Left renal cortex interstitium (tissue), 4 donors: Measurements from ENCODE around the gene PHIP. TPM values are rescaled to one million over a fixed set of nuclear protein-coding genes. Genes with fewer than 3 reads are reported as not detected.

Experiments used
- DNase-seq, 4 donors: peaks; one replicate each; pipeline ENCODE4 v3.0.0-alpha.2; 2013; ENCODE audit warnings: low read depth in 4 of 4, low spot score in 2 of 4, missing footprints in 1 of 4
- polyA plus RNA-seq, 4 donors: library from polyadenylated mRNA; unstranded; fragments of 120-200 nt; gene quantifications; one replicate each; pipeline ENCODE4 v1.2.1, GENCODE V29; 2013; ENCODE audit not compliant: insufficient read length in 4 of 4

The PHIP gene
- polyA plus RNA-seq, 4 donors: 46.5 to 66.5 (median 52.5) TPM

DNA sequence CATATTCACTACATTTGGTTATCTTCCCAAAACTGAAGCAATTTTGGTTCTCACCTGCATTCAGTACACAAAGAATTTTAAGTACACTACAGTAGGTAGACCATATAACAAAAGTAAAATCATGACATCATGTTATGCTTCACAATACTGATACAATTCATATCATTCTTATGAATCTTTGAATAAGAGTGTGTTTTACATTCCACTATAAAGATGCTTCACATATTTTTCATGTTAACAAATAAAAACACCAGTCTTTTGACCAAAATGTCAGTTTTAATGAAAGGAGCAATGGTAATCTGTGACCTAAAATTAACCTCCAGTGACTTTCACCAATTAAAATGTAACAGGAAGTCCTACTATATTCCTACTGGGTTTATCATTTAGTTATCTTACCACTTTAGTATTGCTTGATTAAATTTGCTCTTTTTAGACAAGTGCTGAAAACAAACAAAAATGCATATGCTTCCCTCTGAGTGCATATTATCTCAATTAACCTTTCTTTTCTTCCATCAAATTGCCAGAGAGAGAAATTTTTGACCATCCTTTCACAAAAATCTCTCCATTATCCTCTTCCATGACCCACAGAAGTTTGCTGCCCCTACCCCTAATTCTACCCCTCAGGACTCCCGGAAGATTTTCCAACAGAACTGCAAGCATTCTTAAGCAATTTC is 49.3 kb downstream of the PHIP start:
- DNase-seq: no peak

DNA sequence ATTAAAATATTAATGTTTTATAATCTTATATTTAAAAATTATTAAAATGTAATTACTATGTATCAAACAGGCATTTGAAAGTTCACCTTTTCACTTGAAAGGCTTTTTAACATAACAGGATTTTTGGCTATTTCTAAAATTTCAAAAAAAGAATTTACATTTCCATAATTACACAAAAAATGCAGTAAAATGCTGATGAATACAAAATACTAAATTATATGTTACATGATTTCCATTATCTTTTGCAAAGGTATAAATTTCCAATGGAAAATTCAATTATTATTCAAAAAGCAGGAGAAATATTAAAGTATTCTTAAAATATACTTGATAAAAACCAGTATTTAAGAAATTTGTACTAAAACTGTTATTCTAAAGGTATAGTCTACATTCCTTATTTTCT is 66.1 kb downstream of the PHIP start:
- DNase-seq: no peak

DNA sequence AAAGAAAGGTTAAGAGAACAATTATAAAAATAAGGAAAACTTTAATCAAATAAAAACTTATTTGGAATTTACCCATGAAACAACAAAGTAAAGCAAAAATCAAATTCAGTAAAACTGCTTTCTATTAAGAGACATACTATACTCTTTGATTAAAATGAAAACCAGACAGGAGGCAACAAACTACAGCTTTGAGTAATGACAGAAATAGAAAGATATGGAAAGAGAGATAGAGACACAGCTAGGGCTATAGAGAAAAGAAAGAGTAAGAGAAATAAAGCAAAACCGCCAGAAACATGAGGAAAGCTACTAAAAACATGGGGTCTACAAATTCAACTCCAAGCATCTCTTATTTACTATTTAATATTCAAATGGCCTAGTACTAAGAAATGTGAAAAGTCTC is 67.6 kb downstream of the PHIP start:
- no peak for DNase-seq

DNA sequence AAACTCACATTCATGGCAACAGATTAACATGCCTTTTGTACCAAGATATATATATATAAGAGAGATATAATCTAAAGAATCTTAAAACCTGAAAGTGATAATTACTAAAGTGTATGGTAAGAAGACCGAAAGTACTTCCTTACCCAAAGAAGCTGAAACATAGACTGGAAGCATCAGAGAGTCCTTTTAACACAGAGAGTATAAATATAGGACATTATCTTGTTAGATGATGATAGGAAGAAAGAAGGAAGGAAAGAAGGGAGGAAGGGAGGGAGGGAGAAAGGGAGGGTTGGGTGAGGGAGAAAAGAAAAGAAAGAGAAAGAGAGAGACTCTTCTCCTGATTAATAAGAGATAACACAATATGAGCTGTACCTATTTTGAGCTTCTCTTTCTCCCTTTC is 68.2 kb downstream of the PHIP start:
- no peak for DNase-seq

DNA sequence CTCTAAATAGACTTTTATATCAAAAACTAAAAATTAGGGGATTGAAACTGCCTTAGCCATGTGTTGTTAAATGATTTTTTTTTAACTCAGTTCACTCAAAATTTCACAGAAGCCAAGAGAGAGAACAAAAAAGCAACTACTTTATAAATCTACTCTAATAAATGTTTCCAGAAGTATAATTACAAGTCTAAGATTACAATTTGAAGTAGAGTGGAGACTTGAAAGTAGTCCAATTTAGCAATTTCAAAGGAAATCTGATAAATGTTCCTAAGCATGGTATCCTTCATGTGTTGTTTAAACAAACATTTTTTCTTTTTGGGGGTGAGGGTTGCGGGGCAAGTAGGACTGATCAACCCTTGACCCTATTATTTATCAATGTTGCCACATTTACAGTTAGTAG is 72.6 kb downstream of the PHIP start:
- DNase-seq: no peak

DNA sequence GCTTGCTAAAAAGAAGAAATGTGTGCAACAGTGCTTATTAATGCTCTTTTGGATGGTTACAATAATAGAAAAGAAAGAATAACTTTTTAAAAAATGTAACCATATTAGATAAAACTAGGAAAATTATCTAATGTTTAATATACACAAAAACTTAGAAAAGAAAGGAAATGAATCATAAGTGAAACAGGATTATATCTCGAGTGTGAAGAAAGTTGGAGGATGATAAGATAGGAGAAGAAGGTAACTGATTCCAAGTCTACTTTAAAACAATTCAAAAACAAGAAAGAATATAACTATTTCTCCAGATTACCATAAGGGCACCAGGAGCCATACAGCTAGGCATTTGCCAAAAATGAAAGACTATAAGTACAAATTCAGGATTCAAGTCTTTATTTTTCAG is 73.0 kb downstream of the PHIP start:
- no peak for DNase-seq

DNA sequence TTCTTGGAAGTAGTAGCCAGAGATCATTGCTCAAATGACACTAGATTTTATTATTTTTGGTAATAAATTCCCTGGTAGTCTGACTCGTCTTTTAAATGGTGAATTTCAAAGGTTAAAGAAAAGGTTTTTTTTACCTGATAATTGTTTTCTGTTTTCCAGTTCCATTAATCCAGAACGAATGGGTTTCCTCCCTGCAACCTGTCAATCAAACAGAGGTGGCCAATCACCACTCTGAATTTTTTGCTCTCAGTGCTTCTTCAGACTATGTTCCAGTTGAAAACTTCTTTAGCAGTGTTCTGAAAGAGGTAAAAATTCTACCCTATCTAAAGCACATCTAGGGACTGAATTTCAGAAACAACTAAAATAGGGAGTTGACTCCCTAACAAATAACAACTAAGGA is 73.8 kb downstream of the PHIP start:
- DNase-seq: no peak

DNA sequence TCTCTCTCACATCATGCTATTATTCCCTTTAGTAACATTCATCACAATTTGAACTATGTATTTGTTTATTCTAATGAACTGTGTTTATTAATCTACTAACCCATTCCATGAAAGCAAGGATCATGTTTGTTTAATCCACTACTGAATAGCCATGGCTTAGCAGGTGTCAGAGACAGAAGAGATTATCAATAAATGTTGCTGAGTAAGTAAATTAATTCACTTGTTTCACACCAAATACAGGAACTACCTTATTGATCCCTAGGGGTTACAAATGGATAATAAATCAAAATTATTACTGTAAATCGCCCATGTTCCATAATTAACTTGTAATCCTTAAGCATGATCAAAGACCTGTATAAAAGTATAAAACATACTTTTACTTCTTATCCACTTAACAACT is 76.6 kb downstream of the PHIP start:
- DNase-seq: no peak

DNA sequence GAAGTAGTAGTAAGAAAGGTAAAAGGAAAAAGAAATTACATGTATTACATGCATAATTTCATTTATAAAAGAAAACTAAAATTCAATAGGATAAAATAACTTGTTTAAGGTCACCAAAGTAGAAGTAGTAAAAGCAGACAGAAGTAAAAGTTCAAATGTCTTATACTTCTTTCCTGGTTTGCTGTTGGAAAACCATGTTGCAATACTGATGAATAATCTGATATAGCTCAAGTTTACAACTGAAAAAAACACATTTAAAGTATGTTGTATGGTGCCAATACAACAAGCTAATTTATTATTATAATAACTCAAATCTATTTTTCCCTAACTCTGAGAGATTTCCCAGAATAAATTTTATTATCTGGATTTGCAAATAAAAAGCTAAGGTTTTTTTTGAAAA is 78.3 kb downstream of the PHIP start:
- DNase-seq: no peak

DNA sequence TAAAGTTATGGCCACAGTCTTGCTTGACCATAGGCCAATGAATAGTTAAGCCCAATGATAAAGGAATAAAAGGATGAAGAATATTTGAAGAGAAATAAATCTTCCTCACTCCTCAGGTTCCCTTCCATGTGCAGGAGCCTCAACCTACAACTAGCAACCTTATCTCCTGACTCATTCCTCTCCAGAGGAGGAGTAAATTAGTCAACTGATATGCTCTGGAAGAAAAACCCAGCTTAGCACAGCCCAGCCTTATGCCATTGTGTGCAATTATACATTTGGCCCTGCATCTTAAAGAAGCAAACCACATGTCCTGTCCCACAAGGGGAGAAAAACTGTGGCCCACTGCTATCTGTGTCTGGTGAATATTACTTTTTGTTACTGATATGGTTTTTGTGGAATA is 82.1 kb downstream of the PHIP start:
- DNase-seq: no peak

DNA sequence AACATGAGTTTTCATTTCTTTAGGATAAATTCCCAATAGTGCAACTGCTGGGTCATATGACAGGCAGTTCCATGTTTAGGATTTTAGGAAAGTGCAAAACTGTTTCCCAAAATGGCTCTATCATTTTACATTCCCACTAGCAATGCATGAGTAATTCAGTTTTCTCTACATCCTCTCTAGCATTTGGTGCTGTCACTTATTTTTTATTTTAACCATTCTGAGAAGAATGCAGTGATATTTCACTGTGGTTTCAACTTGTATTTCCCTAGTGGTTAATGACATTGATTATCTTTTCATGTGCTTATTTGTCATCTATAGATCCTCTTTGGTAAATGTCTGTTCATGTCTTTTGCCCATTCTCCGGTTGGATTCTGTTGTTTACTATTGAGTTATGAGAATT is 82.7 kb downstream of the PHIP start:
- DNase-seq: no peak

DNA sequence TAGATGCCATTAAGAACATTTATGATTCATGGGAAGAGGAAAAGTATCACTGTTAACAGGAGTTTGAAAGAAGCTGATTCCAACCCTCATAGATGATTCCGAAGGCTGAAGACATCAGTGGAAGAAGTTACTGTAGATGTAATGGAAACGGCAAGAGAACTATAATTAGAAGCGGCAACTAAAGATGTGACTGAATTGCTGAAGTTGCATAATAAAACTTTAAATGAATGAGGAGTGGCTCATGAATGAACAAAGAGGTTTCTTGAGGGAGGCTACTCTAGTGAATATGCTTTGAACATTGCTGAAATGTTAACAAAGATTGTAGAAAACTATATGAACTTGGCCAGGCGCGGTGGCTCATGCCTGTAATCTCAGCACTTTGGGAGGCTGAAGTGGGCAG is 84.1 kb downstream of the PHIP start:
- DNase-seq: no peak

DNA sequence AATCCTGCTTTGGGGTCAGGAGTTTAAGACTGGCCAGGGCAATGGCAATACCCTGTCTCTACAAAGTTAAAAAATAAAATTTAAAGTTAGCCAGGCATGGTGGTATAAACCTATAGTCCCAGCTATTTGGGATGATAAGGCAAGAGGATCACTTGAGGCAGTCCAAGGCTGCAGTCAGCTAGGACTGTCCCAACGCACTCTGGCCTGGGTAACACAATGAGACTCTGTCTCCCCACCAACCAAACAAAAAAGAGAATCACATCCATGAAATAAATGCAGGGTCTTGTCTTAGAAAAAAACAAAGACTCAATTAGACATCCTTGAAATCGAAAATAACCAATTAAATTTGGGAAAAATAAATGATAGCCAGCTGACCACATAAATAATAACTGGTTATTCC is 88.9 kb downstream of the PHIP start:
- no peak for DNase-seq

DNA sequence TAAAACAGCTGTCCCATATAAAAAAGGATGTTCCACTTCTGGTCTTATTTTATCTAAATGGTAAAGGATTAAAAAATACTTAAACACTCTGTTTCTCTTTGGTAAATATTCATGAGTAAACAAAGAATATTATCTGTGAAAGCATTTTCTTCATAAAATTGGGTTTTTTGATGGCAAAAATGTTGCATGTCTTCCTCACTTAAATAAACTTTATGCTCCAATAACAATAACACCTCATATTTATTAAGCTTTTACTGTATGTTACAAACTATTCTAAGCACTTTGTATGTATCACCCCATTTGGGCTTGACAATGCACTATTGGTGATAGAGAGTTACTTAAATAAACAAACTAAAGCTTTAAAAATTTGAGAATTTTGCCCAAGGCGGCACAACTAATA is 91.9 kb downstream of the PHIP start:
- DNase-seq: no peak

DNA sequence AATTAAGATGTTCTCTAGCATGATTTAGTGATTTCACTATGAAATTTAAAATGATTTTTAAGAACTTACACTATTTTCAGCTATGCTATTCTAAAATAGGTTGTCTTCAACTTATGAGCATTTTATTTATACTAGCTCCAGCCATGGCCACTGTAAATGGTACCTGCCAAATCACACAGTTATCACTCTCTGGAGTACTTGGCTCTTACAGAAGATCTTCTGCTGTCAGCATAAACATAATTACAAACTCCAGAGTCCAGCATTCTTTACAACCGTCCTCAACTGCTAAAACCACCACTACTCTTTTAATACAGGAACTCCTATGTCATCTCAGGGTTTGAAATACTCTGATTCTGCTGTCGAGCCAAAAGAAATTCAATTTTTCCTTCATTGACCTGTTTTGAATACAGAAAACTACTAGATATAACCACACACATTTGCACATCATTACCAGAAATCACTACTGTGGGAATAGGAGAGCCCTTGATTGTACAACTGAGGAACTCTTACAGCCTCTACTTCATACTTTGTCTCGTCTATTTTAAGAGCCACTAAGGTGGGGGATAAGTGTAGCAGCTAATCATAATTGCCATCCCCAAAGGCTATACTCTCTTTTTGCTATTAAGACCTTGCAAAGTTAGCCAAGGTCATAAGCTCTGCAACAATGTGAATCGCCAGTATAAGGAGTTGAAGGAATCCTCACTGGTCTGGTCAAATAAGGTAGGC is 93.7 kb downstream of the PHIP start:
- no peak for DNase-seq

DNA sequence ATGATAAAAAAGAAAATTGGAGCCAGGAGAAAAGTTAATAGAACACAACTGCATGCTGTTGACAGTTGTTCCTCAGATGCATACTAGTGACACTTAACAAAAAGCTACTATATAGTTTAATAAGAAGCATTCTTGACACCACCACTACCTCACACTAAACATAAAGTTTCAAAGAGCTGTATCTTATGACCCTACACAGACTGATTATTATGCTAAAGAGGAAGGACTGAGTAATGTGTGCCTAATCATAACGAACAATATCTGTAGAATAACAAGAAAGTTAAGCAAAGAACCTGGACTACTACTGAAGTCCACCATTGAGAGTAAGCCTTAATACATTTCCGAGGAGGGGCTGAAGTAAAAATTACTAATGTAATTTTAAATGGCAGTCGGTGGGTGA is 110.9 kb downstream of the PHIP start:
- no peak for DNase-seq

DNA sequence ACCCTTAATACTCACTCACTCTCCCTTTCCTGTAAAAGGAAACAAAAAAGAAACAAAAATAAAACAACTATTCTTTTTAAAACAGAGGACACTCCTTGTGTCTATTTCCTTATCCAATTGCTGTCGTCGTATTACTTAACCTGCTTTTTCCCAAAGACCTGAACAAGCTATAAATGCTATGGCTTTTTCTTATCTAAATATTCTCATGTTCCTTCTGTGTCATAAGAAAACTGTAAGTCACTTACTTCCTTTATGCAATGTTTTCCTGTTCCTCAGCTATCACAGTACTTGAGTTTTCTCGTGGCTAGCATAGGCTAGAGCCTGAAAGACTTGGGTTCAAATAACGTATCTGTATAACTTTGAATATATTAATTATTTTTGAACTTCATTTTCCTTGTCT is 111.5 kb downstream of the PHIP start:
- no peak for DNase-seq

DNA sequence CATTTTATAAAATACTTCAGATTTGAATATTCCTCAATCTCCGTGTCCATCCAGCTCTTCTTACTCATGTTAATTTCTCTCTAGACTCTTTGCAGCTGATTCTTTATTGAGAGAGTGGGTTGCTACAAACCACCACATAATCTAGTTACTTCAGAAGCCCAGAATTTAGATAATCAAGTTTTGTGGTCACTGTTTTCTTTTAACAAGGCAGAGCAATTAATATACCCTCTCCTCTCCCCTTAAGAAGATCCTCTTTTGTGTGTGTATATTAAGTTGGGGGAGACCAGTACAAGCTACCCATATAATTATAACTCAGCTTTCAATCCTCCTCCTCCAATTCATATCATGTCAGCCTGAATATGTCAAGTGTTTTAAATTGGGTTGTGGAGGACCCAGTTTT is 115.6 kb downstream of the PHIP start:
- no peak for DNase-seq

DNA sequence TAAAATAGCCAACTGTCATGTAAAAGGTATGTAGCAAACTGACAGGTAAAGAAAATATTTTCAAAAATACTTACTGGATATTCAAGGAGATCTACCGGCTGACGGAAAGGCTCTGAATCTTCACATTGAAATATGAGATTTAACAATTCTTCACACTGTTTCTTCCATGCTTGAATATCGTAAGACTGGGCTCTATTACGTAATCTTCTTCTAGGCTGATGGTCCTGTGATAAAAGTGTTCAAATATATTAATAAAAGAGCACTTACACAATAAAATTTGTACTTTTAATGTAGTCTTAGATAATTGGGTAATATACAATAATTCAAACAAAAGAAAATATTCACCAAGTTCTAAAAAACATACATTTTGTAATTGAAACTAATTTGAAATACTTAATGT is 123.3 kb downstream of the PHIP start:
- no peak for DNase-seq

DNA sequence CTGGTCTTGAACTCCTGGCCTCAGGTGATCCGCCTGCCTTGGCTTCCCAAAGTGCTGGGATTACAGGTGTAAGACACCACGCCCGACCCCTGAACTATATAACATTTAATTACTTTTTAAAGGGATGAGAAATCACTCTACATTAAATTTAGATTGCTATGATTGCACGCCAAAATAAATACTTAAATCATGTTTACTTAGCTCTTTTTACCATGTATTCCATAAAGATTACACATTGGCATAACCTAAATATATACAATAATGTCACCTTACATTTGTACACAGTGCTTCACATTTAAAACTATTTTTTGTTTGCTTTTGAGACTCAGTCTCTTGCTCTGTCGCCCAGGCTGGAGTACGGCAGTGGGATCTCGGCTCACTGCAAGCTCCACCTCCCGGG is 124.3 kb downstream of the PHIP start:
- no peak for DNase-seq

DNA sequence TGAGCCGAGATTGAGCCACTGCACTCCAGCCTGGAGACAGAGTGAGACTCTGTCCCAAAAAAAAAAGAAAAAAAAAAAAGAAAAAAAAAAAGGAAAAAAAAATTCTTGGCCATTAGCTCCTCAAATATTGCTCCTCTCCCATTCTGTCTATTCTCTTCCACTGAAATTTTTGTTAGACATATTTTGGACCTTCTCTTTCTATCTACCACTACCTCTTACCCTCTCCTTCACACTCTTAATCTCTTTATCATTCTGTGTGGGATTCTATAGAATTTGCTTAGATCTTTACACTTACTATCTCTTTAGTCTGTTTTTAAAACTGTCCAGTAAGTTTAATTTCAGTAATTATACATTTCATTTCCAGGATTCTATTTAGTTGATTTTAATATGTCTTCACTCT is 125.7 kb downstream of the PHIP start:
- DNase-seq: no peak

DNA sequence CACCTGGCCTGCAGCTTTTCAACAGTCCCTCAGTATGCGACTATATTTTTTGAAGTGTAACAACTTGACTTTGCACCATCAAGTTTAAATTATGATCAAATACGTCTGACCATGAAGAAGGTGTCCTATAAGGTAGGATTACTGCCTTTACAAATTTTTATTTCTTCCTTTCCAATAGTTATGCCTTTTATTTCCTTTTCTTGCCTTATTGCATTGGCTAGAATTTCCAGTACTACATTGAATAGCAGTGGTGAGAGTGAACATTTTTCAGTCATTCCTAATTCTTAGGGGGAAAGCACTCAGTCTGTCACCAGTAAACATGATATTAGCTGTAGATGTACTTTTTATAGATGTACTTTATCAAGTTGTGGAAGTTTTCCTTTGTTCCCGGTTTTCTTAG is 129.3 kb downstream of the PHIP start:
- no peak for DNase-seq

DNA sequence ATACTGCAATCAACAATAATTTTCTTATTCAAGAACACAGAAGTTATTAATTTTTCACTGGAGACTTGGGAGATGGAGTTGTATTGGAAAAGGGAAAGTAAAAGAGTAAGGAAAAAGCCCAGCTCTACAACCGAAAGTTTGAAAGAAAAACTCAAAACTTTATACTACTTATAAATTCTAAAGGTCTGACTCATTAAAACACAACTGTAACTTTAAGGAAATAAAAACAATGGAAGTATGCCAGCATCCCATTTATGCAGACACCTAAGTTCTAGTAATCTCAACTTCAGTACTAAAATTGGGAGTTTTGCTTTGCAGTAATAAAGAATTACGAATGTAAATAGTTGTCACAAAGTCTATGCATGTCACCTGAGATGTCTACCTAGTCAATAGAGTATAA is 130.1 kb downstream of the PHIP start:
- DNase-seq: no peak
